HepG2 (cell line): ENCODE results near the gene RAB42. TPM values are rescaled to one million over a fixed set of nuclear protein-coding genes. Genes with fewer than 3 reads are reported as not detected.

Experiments
- ATAC-seq: fragments of 200-7000 bp; cut with Tn5 transposase; 3 replicates; pipeline ENCODE4 v1.9.1; 2020; ENCODE audit warnings: mild to moderate bottlenecking, moderate library complexity
- BruUV-seq: library from RNA; stranded (reverse); fragments of 400-500 nt; replicated peaks from 2 replicates; lab custom pipeline; 2021; lab: Mats Ljungman, UMichigan
- CTCF ChIA-PET: fragments of 300-600 bp; formaldehyde crosslinking; extraction: SDS; loops from one replicate; lab custom pipeline; 2021; ENCODE audit warnings: low total read pairs, inconsistent platforms, low intra/inter-chr PET ratio; lab: Yijun Ruan, JAX
- POLR2A ChIA-PET: fragments of 350-600 bp; sonication (Branson Sonifier 250); formaldehyde crosslinking; loops from one replicate; lab custom pipeline; 2020; ENCODE audit warnings: antibody characterized with exemption, inconsistent platforms; lab: Yijun Ruan, JAX
- DNase-seq: peaks from one replicate; pipeline ENCODE4 v3.0.0-alpha.2; 2015; ENCODE audit warnings: low spot score
- FAIRE-seq: peaks from 3 replicates; lab custom pipeline; 2011; peaks lifted over from hg19 to GRCh38; lab: Jason Lieb, UNC
- H2AFZ ChIP-seq: one replicate; pipeline ENCODE4 v1.6.1; 2011; ENCODE audit warnings: low read length, inconsistent platforms
- H3K27ac ChIP-seq: fragments of 300-600 bp; 3 replicates; pipeline ENCODE4 v1.8.0; 2011; ENCODE audit warnings: mixed run types, mild to moderate bottlenecking, mixed read lengths, low read length, inconsistent platforms; ENCODE audit not compliant: insufficient read depth; ENCODE audit errors: extremely low read length
- H3K27me3 ChIP-seq, 2 experiments: fragments of 200-600 bp in 1 of 2; 2 replicates in 1 of 2; 3 replicates in 1 of 2; pipeline versions ENCODE4 v1.6.0 to v1.8.0; 2011; ENCODE audit warnings: low read length in 2 of 2, mild to moderate bottlenecking in 2 of 2, moderate library complexity in 2 of 2, inconsistent platforms in 1 of 2; ENCODE audit not compliant: insufficient read depth in 2 of 2, control insufficient read depth in 1 of 2
- H3K36me3 ChIP-seq, 2 experiments: fragments of 200-600 bp in 1 of 2; replicated peaks in 1 of 2; 2 replicates in 1 of 2; 3 replicates in 1 of 2; pipeline versions ENCODE4 v1.5.1 to v1.8.0; 2011; ENCODE audit warnings: low read length in 2 of 2, inconsistent platforms in 1 of 2; ENCODE audit not compliant: insufficient read depth in 2 of 2, control insufficient read depth in 1 of 2
- H3K4me1 ChIP-seq: 2 replicates; pipeline ENCODE4 v1.5.1; 2012; ENCODE audit warnings: low read length, inconsistent platforms; ENCODE audit not compliant: insufficient read depth
- H3K4me2 ChIP-seq: 2 replicates; pipeline ENCODE4 v1.6.0; 2011; ENCODE audit warnings: low read depth, low read length, inconsistent platforms
- H3K4me3 ChIP-seq, 3 experiments: fragments of 200-600 bp in 1 of 3; sonication (generic), shearing (Covaris generic) in 1 of 3; replicated peaks in 1 of 3; 2 replicates each; pipeline ENCODE4 v1.5.1; 2011 to 2016; ENCODE audit warnings: low read length in 3 of 3, inconsistent platforms in 2 of 3, low read depth in 2 of 3, mild to moderate bottlenecking in 2 of 3, control low read depth in 1 of 3, mixed read lengths in 1 of 3; ENCODE audit not compliant: insufficient read depth in 1 of 3
- H3K79me2 ChIP-seq: one replicate; pipeline ENCODE4 v1.6.1; 2011; ENCODE audit warnings: low read length, inconsistent platforms; ENCODE audit not compliant: insufficient read depth
- H3K9ac ChIP-seq: 2 replicates; pipeline ENCODE4 v1.6.0; 2011; ENCODE audit warnings: mild to moderate bottlenecking, low read depth, low read length, inconsistent platforms; ENCODE audit not compliant: insufficient read depth
- H3K9me3 ChIP-seq: 2 replicates; pipeline ENCODE4 v1.5.1; 2012; ENCODE audit warnings: mild to moderate bottlenecking, low read length
- H4K20me1 ChIP-seq: 2 replicates; pipeline ENCODE4 v1.6.0; 2011; ENCODE audit warnings: inconsistent platforms, mild to moderate bottlenecking, low read length, moderate library complexity; ENCODE audit not compliant: insufficient read depth
- ATF7-NPFF ChIP-seq: sonication (generic); formaldehyde crosslinking; IDR thresholded peaks from 2 replicates; pipeline ENCODE4 v1.8.1; 2023; ENCODE audit warnings: mild to moderate bottlenecking, low read depth, missing genetic modification reagents, moderate library complexity
- FLYWCH1 ChIP-seq: sonication (generic); formaldehyde crosslinking; IDR thresholded peaks from 2 replicates; pipeline ENCODE4 v1.8.1; 2023; ENCODE audit warnings: mild to moderate bottlenecking, missing genetic modification reagents
- HDAC1 ChIP-seq: sonication (generic); formaldehyde crosslinking; IDR thresholded peaks from 2 replicates; pipeline ENCODE4 v1.5.1; 2020; ENCODE audit warnings: mild to moderate bottlenecking, missing genetic modification reagents
- HNF4G ChIP-seq, 2 experiments: sonication (generic) in 1 of 2; formaldehyde crosslinking in 1 of 2; IDR thresholded peaks; 2 replicates each; pipeline versions ENCODE4 v1.4.0 to v1.6.1; 2011 to 2020; ENCODE audit warnings: borderline replicate concordance in 2 of 2, low read depth in 2 of 2, mild to moderate bottlenecking in 2 of 2, low read length in 1 of 2, missing genetic modification reagents in 1 of 2, moderate library complexity in 1 of 2
- KLF13 ChIP-seq: sonication (generic); formaldehyde crosslinking; IDR thresholded peaks from 2 replicates; pipeline ENCODE4 v1.4.0; 2020; ENCODE audit warnings: mild to moderate bottlenecking, missing genetic modification reagents
- SMARCE1 ChIP-seq: fragments of 450-650 bp; IDR thresholded peaks from 2 replicates; pipeline ENCODE4 v1.6.1; 2017; ENCODE audit warnings: borderline replicate concordance
- YY1 ChIP-seq: IDR thresholded peaks from 2 replicates; pipeline ENCODE4 v1.6.1; 2011; ENCODE audit warnings: low read length, low read depth, moderate library complexity, mild to moderate bottlenecking; ENCODE audit not compliant: insufficient read depth, insufficient replicate concordance
- ZFP90 ChIP-seq: sonication (generic); formaldehyde crosslinking; IDR thresholded peaks from 2 replicates; pipeline ENCODE4 v1.8.0; 2022; ENCODE audit warnings: missing genetic modification reagents, mild to moderate bottlenecking, inconsistent platforms, borderline replicate concordance
- ZNF619 ChIP-seq: sonication (generic); formaldehyde crosslinking; IDR thresholded peaks from 2 replicates; pipeline ENCODE4 v1.4.0; 2020; ENCODE audit warnings: mild to moderate bottlenecking, missing genetic modification reagents
- ZNF713 ChIP-seq: sonication (generic); formaldehyde crosslinking; IDR thresholded peaks from 2 replicates; pipeline ENCODE4 v1.4.0; 2020; ENCODE audit warnings: mild to moderate bottlenecking, missing genetic modification reagents
- ZNF891 ChIP-seq: sonication (generic); formaldehyde crosslinking; IDR thresholded peaks from 2 replicates; pipeline ENCODE4 v1.5.0; 2020; ENCODE audit warnings: mild to moderate bottlenecking, missing genetic modification reagents
- WGBS: methylation state at CpG from one replicate; pipeline ENCODE4 v1.1.6; 2017; ENCODE audit warnings: low lambda C conversion rate; 5-methylcytosine and 5-hydroxymethylcytosine counted together
- in situ Hi-C: cut with HindIII; loops from 2 replicates; pipeline ENCODE4 v1.10.0; 2017; ENCODE audit warnings: low pct_unique_long_range_greater_than_20kb; ENCODE audit not compliant: extremely low pct_ligation_motif_present
- intact Hi-C: fragments of 100-400 bp; cut with micrococcal nuclease; formaldehyde crosslinking; loops from one replicate; pipeline ENCODE4 v1.10.0; 2022; ENCODE audit not compliant: unreplicated experiment
- polyA plus RNA-seq, 8 experiments: library from polyadenylated mRNA; depleted of rRNA in 3 of 8; stranded (reverse) in 7 of 8; unstranded in 1 of 8; fragments of >200 nt; fragmentation: Illumina TruSeq in 4 of 8; extraction: Trizol in 4 of 8; gene quantifications; 2 replicates each; pipeline versions ENCODE4 v1.2.1 to v1.2.3, GENCODE V29; 2011 to 2016; ENCODE audit warnings: low read depth in 4 of 8, missing spikeins in 1 of 8, mixed read lengths in 1 of 8; ENCODE audit not compliant: insufficient read depth in 1 of 8
- total RNA-seq, 5 experiments: library from RNA; depleted of rRNA; stranded (reverse); fragments of >200 nt; fragmentation: Illumina TruSeq; extraction: Trizol; gene quantifications; 2 replicates each; pipeline ENCODE4 v1.2.3, GENCODE V29; 2016; ENCODE audit warnings: low read depth in 1 of 5
- TF ChIP-seq, protein P1 (sequence below): sonication (generic); formaldehyde crosslinking; IDR thresholded peaks from 2 replicates; pipeline ENCODE4 v1.4.0; 2020; ENCODE audit warnings: mild to moderate bottlenecking, missing genetic modification reagents
- TF ChIP-seq, protein P2 (sequence below): sonication (generic); formaldehyde crosslinking; IDR thresholded peaks from 2 replicates; pipeline ENCODE4 v1.8.1; 2023; ENCODE audit warnings: mild to moderate bottlenecking, inconsistent platforms, moderate library complexity, missing genetic modification reagents, borderline replicate concordance
- TF ChIP-seq, protein P3 (sequence below): IDR thresholded peaks from 2 replicates; pipeline ENCODE4 v1.6.1; 2016; ENCODE audit warnings: missing biosample characterization, missing genetic modification reagents, low read depth
- TF ChIP-seq, protein P4 (sequence below): sonication (generic); formaldehyde crosslinking; IDR thresholded peaks from 2 replicates; pipeline ENCODE4 v1.4.0; 2020; ENCODE audit warnings: missing genetic modification reagents, low read depth, mild to moderate bottlenecking, borderline replicate concordance

Gene RAB42
- total and polyA plus RNA-seq, 2 of the 13 experiments (the other 11 are each of a cell fraction or from before 2014, with no cell fraction given) = 10.4 to 166 TPM

DNA sequence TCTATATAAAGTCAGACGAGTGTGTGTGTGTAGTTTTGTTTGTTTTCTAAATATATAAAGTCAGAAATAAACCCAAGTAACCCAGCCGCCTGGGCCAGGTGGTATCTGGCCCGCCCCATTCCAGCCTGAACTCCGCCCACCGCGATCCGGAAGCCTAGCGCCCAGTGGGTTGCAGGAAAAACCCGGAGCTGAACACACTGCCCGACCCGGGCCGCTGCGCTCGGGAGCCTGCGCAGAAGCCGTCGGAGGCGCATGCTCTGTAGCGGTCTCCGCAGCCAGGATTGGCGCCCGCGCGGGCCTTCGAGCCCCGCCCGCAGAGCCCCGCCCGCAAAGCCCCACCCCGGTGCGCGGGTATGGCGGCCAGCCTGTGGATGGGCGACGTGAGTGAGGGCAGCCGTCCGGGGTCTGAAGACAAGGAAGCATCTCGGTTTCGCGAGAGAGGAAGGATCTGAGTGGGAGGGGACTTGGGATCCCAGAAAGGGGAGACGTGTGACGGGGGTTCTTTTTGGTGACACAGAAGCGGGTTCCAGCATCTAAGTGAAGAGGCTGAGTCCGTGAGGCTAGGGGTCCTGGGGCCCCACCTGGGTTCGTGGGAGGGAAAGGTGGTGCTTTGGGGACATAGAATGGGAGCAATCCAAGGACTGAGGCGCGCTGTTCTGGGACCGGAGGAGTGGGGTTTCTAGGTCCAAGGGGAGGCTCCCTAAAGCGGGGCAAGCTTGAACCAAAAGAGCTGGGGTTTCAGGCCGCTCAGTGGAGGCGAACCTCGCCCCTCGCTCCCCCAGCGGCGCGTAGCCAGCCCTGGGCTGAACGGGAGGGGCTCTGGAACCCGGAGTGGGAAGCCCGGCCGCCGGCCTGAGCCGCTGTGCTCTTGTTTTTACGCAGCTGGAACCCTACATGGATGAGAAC lies 39.1 kb upstream of the RAB42 start, which contains the start of gene TRNAU1AP (continued):
- TF ChIP-seq, protein P1, sequence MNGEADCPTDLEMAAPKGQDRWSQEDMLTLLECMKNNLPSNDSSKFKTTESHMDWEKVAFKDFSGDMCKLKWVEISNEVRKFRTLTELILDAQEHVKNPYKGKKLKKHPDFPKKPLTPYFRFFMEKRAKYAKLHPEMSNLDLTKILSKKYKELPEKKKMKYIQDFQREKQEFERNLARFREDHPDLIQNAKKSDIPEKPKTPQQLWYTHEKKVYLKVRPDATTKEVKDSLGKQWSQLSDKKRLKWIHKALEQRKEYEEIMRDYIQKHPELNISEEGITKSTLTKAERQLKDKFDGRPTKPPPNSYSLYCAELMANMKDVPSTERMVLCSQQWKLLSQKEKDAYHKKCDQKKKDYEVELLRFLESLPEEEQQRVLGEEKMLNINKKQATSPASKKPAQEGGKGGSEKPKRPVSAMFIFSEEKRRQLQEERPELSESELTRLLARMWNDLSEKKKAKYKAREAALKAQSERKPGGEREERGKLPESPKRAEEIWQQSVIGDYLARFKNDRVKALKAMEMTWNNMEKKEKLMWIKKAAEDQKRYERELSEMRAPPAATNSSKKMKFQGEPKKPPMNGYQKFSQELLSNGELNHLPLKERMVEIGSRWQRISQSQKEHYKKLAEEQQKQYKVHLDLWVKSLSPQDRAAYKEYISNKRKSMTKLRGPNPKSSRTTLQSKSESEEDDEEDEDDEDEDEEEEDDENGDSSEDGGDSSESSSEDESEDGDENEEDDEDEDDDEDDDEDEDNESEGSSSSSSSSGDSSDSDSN = peak; percentile 63
- peak; percentile 67; the same call in 1 of the 2 replicates for TF ChIP-seq ZNF713 (CRISPR knock-in tag)
- peak; percentile 77; the same call in 1 of the 2 replicates for TF ChIP-seq ZNF619 (CRISPR knock-in tag)
- no peak for TF ChIP-seq FLYWCH1
- TF ChIP-seq KLF13 (CRISPR knock-in tag) = no peak
- peak; percentile 81; the same call in 1 of the 2 replicates for TF ChIP-seq HDAC1 (CRISPR knock-in tag)
- peak; percentile 52; the same call in 1 of the 2 replicates for TF ChIP-seq ZNF891 (CRISPR knock-in tag)

DNA sequence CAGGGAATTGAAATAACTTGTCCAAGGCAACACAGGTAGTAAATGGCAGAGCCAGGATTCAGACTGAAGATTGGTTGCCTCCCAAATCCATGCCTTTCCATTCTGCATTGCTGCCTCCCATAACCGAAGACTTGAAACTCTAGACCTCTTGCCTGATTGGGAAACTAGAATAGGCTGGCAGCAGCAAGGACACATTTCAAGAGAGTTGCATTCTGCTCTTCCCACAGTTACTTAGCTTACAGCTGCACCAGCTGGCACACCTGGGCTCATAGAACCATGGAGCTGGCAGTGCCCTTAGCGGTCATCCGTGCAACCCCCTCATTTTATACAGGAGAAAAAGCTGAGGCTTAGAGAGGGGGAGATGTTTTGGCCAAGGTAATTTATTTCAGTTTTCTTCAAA lies 31.2 kb upstream of the RAB42 start:
- Histone ChIP-seq H3K4me3 (no peak overlapping the region), H3K9me3 (no peaks in the 10 kb centered on the region), H3K9ac (no peak overlapping the region), H3K27me3 (no peaks in the 10 kb centered on the region), H3K79me2 (no peaks in the 10 kb centered on the region), H3K4me2 (no peak overlapping the region), H3K36me3 (peaks cover 12 to 45% of the 10 kb centered on the region in 2 experiments; a peak in 4 of 5 replicates), H3K4me1 (no peaks in the 10 kb centered on the region), H2AFZ (no peak overlapping the region), H3K27ac (no peak overlapping the region), H4K20me1 (no peaks in the 10 kb centered on the region)
- FAIRE-seq (no peak), DNase-seq (no peak), ATAC-seq (no peak)
- intact Hi-C loops = no loop called here
- in situ Hi-C loops = no loop called here
- CTCF ChIA-PET = no interaction called here
- POLR2A ChIA-PET = interaction anchor here (2.5 kb wide), 1 partner anchor 20 kb away, joined by 12 read pairs; no protein-coding TSS in a partner anchor
- BruUV-seq = TSS peak; percentile 41
- 97% methylated on average over 3 of the region's 3 CpGs for WGBS
- TF ChIP-seq ZFP90 (CRISPR knock-in tag) (no peak), SMARCE1 (no peak), YY1 (no peak), ATF7-NPFF (no peak), HNF4G (IDR thresholded peaks at IDR 0.05; ENCODE audit: borderline replicate concordance, low read depth, low read length) (no peak), HNF4G (CRISPR knock-in tag; IDR thresholded peaks at IDR 0.05; ENCODE audit: borderline replicate concordance, low read depth) (no peak)
- TF ChIP-seq, protein P2, sequence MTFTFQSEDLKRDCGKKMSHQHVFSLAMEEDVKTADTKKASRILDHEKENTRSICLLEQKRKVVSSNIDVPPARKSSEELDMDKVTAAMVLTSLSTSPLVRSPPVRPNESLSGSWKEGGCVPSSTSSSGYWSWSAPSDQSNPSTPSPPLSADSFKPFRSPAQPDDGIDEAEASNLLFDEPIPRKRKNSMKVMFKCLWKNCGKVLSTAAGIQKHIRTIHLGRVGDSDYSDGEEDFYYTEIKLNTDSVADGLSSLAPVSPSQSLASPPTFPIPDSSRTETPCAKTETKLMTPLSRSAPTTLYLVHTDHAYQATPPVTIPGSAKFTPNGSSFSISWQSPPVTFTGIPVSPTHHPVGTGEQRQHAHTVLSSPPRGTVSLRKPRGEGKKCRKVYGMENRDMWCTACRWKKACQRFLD (CRISPR knock-in tag) = no peak
- TF ChIP-seq, protein P3, sequence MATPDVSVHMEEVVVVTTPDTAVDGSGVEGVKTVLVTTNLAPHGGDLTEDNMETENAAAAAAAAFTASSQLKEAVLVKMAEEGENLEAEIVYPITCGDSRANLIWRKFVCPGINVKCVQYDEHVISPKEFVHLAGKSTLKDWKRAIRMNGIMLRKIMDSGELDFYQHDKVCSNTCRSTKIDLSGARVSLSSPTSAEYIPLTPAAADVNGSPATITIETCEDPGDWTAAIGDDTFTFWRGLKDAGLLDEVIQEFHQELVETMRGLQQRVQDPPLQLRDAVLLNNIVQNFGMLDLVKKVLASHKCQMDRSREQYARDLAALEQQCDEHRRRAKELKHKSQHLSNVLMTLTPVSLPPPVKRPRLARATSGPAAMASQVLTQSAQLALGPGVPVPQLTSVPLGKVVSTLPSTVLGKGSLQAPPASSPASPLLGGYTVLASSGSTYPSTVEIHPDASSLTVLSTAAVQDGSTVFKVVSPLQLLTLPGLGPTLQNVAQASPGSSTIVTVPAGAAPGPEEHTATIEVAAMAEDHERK = no peak
- TF ChIP-seq, protein P4, sequence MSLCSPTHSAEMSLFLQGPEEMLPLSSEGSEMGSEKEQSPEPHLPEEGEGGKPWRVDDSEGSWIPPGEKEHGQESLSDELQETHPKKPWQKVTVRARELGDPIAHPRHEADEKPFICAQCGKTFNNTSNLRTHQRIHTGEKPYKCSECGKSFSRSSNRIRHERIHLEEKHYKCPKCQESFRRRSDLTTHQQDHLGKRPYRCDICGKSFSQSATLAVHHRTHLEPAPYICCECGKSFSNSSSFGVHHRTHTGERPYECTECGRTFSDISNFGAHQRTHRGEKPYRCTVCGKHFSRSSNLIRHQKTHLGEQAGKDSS (CRISPR knock-in tag) = no peak
